Measurements from ENCODE around the gene HEATR5A.

GRCh38 chr14:31402764-31403439 is 17.4 kb downstream of the HEATR5A start:
- TF ChIP-seq HOXB5 (CRISPR knock-in tag; IDR thresholded peaks at IDR 0.05) (no peak), MAX (IDR thresholded peaks at IDR 0.05) (no peak)
- TF ChIP-seq, protein P1, sequence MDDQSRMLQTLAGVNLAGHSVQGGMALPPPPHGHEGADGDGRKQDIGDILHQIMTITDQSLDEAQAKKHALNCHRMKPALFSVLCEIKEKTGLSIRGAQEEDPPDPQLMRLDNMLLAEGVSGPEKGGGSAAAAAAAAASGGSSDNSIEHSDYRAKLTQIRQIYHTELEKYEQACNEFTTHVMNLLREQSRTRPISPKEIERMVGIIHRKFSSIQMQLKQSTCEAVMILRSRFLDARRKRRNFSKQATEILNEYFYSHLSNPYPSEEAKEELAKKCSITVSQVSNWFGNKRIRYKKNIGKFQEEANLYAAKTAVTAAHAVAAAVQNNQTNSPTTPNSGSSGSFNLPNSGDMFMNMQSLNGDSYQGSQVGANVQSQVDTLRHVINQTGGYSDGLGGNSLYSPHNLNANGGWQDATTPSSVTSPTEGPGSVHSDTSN (IDR thresholded peaks at IDR 0.05): no peak
- TF ChIP-seq, protein P2, sequence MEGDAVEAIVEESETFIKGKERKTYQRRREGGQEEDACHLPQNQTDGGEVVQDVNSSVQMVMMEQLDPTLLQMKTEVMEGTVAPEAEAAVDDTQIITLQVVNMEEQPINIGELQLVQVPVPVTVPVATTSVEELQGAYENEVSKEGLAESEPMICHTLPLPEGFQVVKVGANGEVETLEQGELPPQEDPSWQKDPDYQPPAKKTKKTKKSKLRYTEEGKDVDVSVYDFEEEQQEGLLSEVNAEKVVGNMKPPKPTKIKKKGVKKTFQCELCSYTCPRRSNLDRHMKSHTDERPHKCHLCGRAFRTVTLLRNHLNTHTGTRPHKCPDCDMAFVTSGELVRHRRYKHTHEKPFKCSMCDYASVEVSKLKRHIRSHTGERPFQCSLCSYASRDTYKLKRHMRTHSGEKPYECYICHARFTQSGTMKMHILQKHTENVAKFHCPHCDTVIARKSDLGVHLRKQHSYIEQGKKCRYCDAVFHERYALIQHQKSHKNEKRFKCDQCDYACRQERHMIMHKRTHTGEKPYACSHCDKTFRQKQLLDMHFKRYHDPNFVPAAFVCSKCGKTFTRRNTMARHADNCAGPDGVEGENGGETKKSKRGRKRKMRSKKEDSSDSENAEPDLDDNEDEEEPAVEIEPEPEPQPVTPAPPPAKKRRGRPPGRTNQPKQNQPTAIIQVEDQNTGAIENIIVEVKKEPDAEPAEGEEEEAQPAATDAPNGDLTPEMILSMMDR (IDR thresholded peaks at IDR 0.05): no peak
